NCI-H345 (cell line): ENCODE data around the gene SLIT3.

Source experiments
- DNase-seq: peaks from one replicate; lab custom pipeline; 2025; lab: John Stamatoyannopoulos, UW

The SLIT3 gene

GRCh38 chr5:168669668-168670378, 631.1 kb downstream of the SLIT3 start:
- no peak for DNase-seq

GRCh38 chr5:168669156-168669555, 631.8 kb downstream of the SLIT3 start:
- no peak for DNase-seq

- no peak for DNase-seq
Observed at GRCh38 chr5:168668078-168668477, 632.9 kb downstream of the SLIT3 start.

- no peak for DNase-seq
Observed at GRCh38 chr5:168667301-168667840, 633.6 kb downstream of the SLIT3 start.

- DNase-seq: no peak
Observed at GRCh38 chr5:168666356-168666755, 634.6 kb downstream of the SLIT3 start.

- no peak for DNase-seq
Observed at GRCh38 chr5:168663276-168664004, 637.5 kb downstream of the SLIT3 start.

GRCh38 chr5:168661593-168662485, 639.1 kb downstream of the SLIT3 start:
- no peak for DNase-seq

- no peak for DNase-seq
Observed at GRCh38 chr5:168660691-168661090, 640.2 kb downstream of the SLIT3 start.

- no peak for DNase-seq
Observed at GRCh38 chr5:168659286-168659847, 641.6 kb downstream of the SLIT3 start.

GRCh38 chr5:168658394-168658793, 642.5 kb downstream of the SLIT3 start:
- no peak for DNase-seq

- no peak for DNase-seq
Observed at GRCh38 chr5:168656633-168657032, 644.3 kb downstream of the SLIT3 start.

- DNase-seq: no peak
Observed at GRCh38 chr5:168655316-168655715, 645.6 kb downstream of the SLIT3 start.

GRCh38 chr5:168654211-168654721, 646.7 kb downstream of the SLIT3 start:
- no peak for DNase-seq

- DNase-seq: no peak
Observed at GRCh38 chr5:168653626-168654025, 647.3 kb downstream of the SLIT3 start.

- no peak for DNase-seq
Observed at GRCh38 chr5:168651648-168652047, 649.3 kb downstream of the SLIT3 start.

GRCh38 chr5:168649306-168649705, 651.6 kb downstream of the SLIT3 start:
- no peak for DNase-seq

- DNase-seq: no peak
Observed at GRCh38 chr5:168648576-168648975, 652.4 kb downstream of the SLIT3 start.

- DNase-seq: no peak
Observed at GRCh38 chr5:168648016-168648415, 652.9 kb downstream of the SLIT3 start.

- no peak for DNase-seq
Observed at GRCh38 chr5:168647083-168647482, 653.9 kb downstream of the SLIT3 start.

GRCh38 chr5:168646335-168646734, 654.6 kb downstream of the SLIT3 start:
- no peak for DNase-seq

GRCh38 chr5:168645195-168645594, 655.7 kb downstream of the SLIT3 start:
- DNase-seq: no peak

- no peak for DNase-seq
Observed at GRCh38 chr5:168642019-168642418, 658.9 kb downstream of the SLIT3 start.
